ENCODE data around the gene NECAB2.
"Not testable (repeated sequence)": the region's sequence is repeated elsewhere in the genome, so short reads cannot be mapped to it uniquely, and the experiment has no call there.

Gene NECAB2

GRCh38 chr16:83936581-83937165 lies 31.4 kb upstream of the NECAB2 start:
- no peak for DNase-seq (ENCODE audit: low read depth)

- DNase-seq (ENCODE audit: low read depth) = no peak
These were observed 30.8 kb upstream of the NECAB2 start for GRCh38 chr16:83937267-83937666.

- DNase-seq (ENCODE audit: low read depth) = no peak
These were observed 29.8 kb upstream of the NECAB2 start for GRCh38 chr16:83937922-83938885.

GRCh38 chr16:83939266-83939855 lies 28.7 kb upstream of the NECAB2 start:
- no peak for DNase-seq (ENCODE audit: low read depth)

GRCh38 chr16:83940119-83940518 lies 27.9 kb upstream of the NECAB2 start:
- no peak for DNase-seq (ENCODE audit: low read depth)

GRCh38 chr16:83940630-83941378 lies 27.2 kb upstream of the NECAB2 start:
- no peak for DNase-seq (ENCODE audit: low read depth)

GRCh38 chr16:83941546-83941945 lies 26.5 kb upstream of the NECAB2 start:
- not testable (repeated sequence) for DNase-seq (ENCODE audit: low read depth)

GRCh38 chr16:83942074-83942473 lies 26.0 kb upstream of the NECAB2 start:
- no peak for DNase-seq (ENCODE audit: low read depth)

- DNase-seq (ENCODE audit: low read depth) = no peak
These were observed 25.1 kb upstream of the NECAB2 start for GRCh38 chr16:83942815-83943515.

- DNase-seq (ENCODE audit: low read depth) = no peak
These were observed 24.5 kb upstream of the NECAB2 start for GRCh38 chr16:83943516-83944050.

GRCh38 chr16:83945587-83945986 lies 22.5 kb upstream of the NECAB2 start:
- no peak for DNase-seq (ENCODE audit: low read depth)

GRCh38 chr16:83946154-83946780 lies 21.8 kb upstream of the NECAB2 start:
- DNase-seq (ENCODE audit: low read depth) = no peak

- no peak for DNase-seq (ENCODE audit: low read depth)
These were observed 21.1 kb upstream of the NECAB2 start for GRCh38 chr16:83946781-83947566.

GRCh38 chr16:83947642-83948234 lies 20.3 kb upstream of the NECAB2 start:
- DNase-seq (ENCODE audit: low read depth) = no peak

GRCh38 chr16:83948914-83949723 lies 18.9 kb upstream of the NECAB2 start:
- DNase-seq (ENCODE audit: low read depth) = no peak

GRCh38 chr16:83949724-83950001 lies 18.4 kb upstream of the NECAB2 start:
- no peak for DNase-seq (ENCODE audit: low read depth)

GRCh38 chr16:83950862-83951399 lies 17.1 kb upstream of the NECAB2 start:
- DNase-seq (ENCODE audit: low read depth) = not testable (repeated sequence)

- DNase-seq (ENCODE audit: low read depth) = no peak
These were observed 16.5 kb upstream of the NECAB2 start for GRCh38 chr16:83951544-83951943.

GRCh38 chr16:83952587-83952939 lies 15.5 kb upstream of the NECAB2 start:
- DNase-seq (ENCODE audit: low read depth) = no peak

Measured in GM04504 (cell line).